HG02884 (cell line): ENCODE measurements around the gene SAMD8.
"Not testable (repeated sequence)": the region's sequence is repeated elsewhere in the genome, so short reads cannot be mapped to it uniquely, and the experiment has no call there.

Source experiments
- ATAC-seq: cut with Tn5 transposase; IDR thresholded peaks from one replicate; pipeline ENCODE4 v1.9.1; 2021; ENCODE audit warnings: mild to moderate bottlenecking, moderate library complexity; ENCODE audit not compliant: unreplicated experiment

The SAMD8 gene

DNA sequence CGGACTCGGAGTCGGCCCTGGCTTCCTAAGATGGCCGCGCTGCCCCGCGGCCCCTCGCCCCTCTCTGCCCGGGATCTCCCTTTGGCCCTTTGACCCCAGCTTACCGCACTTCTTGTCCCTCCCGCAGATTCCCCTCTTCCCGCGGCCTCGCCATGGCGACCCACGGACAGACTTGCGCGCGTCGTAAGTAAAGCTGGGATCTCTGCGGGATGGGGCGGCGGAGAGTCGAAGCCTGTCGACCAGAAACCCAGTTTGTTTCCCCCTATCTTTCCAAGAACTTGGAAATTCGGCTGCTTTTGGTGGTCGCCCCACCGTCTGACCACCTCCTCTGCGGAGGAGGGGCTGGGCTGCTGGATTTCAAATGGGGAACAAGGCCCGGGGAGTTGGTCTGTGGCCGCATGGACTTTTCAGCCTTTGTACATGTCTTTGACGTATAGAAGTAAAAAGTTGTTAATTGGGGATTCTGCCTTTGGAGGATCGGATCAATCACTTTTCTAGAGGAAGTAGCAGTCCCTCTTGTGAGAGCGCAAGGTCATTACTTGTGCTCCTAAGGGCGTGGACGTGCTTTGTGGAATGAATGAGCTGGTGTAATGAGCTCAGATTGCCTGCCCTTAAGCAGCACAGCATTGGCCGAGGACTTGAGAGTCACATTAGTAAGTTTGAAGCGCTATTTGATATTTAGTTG, 99.7 kb downstream of the SAMD8 start:
- no peak for ATAC-seq

DNA sequence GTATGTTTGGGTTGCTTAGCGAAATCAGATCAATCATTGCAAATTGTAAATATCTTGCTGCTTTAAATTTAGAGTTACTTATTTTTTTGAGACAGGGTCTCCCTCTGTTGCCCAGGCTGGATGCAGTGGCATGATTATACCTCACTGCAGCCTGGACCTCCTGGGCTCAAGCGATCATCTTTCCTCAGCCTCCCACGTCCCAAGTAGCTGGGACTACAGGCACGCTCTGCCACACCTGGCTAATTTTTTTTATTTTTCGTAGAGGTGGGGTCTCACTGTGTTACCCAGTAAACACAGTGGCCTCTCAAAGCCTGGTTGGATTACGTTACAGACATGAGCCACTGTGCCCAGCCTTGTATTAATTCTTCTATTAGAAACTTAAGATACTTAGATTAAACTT, 100.9 kb downstream of the SAMD8 start:
- no peak for ATAC-seq

DNA sequence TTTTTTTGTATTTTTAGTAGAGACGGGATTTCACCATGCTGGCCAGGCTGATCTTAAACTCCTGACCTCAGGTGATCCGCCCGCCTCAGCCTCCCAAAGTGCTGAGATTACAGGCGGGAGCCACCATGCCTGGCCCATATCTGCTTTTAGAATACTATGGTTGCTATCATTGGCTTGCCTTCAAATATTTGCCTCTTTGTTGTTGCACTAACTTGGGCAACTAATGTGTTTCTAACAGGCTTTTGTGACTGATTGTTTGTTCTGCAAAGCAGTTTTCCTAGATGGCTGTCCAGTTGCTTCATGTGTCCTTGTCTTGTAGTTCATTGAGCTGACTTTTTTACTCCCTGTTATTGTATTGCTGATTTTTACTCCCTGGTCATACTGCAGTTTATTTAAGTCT, 108.8 kb downstream of the SAMD8 start:
- ATAC-seq, result no peak

DNA sequence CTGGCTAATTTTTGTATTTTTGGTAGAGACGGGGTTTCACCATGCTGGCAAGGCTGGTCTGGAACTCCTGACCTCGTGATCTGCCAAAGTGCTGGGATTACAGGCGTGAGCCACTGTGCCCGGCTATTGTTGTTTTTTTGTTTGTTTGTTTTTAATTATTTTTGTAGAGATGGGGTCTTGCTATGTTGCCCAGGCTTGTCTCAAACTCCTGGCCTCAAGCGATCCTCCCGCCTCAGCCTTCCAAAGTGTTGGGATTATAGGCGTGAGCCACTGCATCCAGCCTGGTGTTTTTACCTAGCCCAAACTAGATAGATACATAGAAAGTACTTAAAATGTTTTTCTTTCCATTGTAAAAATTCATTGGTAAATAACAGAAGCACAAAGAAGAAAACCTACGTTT, 110.0 kb downstream of the SAMD8 start:
- not testable (repeated sequence) for ATAC-seq

DNA sequence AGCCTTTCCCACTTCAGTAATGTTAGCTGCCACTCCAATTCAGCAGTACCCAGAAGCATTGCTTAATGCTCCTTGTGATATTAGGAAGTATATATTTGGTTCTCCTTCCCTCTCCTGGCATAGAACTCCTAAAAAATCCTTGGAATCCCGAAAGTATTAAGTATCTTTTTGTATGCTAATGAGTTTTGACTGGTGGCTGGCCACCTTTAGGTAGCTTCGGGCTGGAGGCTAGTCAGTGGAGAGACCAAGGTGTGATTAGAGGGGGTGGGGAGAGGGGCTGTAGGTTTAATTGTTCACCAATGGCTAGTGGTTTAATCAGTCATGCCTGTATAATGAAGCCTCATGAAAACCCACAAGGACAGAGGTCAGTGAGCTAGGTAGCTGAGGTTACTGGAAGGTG, 112.1 kb downstream of the SAMD8 start:
- ATAC-seq, result no peak

DNA sequence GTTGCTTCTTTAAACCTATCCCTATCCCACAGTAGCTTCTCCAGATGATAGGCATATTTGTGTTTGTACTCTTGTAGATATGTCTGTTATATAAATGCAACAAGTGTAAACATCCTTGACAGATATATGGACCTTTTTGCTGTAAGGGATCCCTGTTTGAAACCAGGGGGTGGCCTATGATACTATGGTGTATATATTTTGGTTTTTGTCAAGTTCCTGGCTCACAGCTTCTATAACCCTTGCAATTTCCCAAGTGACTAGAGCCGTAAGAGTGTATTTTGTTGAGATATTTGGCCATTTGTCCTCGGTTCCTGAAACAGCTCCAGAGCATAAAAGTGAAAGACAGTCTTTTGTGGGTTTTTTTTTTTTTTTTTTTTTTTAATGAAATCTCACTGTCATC, 114.6 kb downstream of the SAMD8 start:
- no peak for ATAC-seq

DNA sequence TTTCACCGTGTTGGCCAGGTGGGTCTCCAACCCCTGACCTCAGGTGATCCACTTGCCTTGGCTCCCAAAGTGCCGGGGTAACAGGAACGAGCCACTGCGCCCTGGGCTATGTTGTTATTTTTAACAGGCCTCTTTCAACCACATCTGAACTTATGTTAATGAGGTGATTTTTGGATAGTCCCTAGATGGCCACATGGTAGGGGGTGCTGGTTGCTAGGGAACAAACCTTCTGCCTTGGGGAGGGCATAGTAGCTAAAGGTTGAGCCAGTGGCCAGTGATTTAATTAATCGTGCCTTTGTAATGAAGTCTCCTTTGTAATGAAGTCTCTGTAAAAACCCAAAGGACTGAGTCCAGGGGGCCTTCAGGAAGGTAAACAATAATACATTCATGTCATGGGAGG, 115.2 kb downstream of the SAMD8 start:
- ATAC-seq, result no peak

DNA sequence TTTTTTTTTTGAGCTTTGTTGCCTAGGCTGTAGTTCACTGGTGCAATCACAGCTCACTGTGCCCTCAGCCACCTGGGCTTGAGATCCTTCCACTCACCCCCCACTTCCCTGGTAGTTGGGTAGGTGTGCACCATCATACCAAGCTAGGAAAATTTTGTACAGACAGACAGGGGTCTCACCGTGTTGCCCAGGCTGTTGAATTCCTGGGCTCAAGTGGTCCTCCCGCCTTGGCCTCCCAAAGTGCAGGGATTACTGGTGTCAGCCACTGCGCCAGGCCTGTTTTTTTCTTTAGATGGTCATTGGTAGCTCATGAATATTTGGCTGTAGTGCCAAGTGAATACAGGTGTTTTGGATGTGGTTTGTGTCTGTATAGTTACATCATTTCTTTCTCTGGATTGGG, 116.8 kb downstream of the SAMD8 start:
- ATAC-seq, result no peak

DNA sequence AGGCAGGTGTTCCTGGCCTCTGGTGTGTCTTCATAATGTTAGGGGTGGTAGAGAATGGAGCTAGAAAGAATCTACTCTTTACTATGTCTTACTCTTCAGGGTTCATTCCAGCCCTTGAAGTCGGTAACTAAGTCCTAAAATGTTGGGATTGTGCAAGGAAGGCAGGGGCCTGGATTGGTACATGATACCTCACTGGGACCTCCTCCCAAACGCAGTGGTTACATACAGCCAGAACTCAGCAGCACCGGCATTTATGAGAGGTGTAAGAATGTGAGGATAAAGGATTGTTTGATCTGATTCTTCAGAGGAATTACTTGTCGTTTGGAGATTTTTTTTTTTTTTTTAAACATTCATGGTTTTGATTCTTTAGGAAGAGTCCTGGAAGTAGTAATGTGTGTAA, 117.4 kb downstream of the SAMD8 start:
- ATAC-seq, result no peak

DNA sequence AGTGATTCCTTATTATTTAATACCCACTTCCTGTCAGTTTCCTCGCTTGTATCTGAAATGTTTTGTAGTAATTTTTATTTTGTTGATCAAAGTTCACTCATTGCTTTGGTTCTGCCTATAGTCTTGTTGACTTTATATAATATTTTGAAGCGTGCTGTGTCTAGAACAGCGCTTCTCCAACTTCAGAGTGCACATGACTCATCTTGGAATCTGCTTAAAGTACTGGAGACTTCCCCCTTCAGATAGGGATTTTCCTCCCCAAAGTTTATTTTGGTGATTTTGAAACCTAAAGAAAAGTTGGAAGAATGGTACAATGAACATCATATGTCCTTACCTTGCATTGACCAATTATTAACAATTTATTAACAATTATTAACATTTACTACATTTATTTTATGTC, 118.5 kb downstream of the SAMD8 start:
- ATAC-seq, result no peak

DNA sequence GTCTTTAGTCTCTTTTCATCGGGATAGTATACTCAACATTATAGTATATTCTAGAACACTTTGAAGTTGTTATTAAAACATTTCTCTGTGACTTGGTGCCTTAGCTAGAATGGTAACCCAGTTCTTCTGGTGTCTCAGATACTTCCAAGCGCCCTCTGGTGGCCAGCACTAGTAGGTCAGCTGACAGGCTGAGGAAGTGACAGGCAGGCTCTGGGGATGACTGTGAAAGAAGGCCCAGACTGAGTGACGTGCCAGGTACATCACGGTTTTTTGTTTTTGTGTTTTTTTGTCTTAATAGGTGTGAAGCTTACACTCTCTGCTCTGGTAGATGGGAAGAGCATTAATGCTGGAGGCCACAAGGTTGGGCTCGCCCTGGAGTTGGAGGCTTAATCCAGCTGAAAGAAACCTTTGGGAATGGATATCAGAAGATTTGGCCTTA, 119.2 kb downstream of the SAMD8 start:
- ATAC-seq, result peak; percentile 40
